ENCODE data around the gene ALOX15B.

The ALOX15B gene

DNA sequence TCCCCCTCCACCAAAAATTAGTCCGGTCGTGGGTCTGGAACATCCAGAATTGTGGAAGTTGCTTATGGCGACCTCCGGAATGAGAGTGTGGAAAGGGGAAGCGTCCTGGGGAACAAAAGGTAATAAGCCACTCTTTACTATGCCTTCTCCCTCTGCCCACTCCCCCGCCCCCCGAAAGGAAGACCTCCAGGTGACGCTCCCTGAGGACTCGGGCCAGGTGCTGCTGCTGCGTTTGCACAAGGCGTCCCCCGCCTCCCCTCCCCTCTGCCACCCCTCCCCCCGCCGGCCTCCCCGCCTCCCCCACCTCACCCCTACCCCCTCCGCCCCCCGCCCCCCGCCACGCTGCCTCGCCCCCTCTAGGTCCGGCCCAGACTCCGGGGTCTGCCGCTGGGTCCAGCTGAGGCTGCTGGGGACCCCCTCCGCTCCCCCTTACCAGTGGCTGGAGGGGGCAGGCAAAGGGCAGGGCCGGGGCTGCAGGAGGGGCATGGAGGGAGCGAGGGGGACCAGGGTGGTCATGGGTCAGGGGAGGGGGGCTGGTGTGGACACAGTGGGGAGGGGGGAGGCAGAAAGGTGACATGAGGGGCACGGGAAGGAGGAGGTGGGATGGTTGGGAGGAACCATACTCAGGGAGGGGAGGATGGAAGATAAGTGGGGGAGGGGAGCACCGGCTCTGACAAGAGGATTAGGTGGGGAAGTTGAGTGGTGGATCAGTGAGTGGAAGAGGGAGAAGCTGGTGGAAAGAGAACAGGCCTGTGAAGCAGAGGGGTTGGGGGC, 25.1 kb downstream of the ALOX15B start:
- no peak overlapping the region for H3K4me3 ChIP-seq (replicated peaks in 1 of 2; ENCODE audit: low read depth in 2 of 2, low read length in 2 of 2)
- no peak for DNase-seq (ENCODE audit: low read depth in 2 of 2)
- TF ChIP-seq, protein P1, sequence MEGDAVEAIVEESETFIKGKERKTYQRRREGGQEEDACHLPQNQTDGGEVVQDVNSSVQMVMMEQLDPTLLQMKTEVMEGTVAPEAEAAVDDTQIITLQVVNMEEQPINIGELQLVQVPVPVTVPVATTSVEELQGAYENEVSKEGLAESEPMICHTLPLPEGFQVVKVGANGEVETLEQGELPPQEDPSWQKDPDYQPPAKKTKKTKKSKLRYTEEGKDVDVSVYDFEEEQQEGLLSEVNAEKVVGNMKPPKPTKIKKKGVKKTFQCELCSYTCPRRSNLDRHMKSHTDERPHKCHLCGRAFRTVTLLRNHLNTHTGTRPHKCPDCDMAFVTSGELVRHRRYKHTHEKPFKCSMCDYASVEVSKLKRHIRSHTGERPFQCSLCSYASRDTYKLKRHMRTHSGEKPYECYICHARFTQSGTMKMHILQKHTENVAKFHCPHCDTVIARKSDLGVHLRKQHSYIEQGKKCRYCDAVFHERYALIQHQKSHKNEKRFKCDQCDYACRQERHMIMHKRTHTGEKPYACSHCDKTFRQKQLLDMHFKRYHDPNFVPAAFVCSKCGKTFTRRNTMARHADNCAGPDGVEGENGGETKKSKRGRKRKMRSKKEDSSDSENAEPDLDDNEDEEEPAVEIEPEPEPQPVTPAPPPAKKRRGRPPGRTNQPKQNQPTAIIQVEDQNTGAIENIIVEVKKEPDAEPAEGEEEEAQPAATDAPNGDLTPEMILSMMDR (IDR thresholded peaks at IDR 0.05; ENCODE audit: low read depth, low read length): no peak

- TF ChIP-seq, protein P1 (IDR thresholded peaks at IDR 0.05; ENCODE audit: low read depth, low read length): no peak
- no peak for DNase-seq (ENCODE audit: low read depth in 2 of 2)
- no peak overlapping the region for H3K4me3 ChIP-seq (replicated peaks in 1 of 2; ENCODE audit: low read depth in 2 of 2, low read length in 2 of 2)
Observed at GRCh38 chr17:8064561-8065019, 25.7 kb downstream of the ALOX15B start.

DNA sequence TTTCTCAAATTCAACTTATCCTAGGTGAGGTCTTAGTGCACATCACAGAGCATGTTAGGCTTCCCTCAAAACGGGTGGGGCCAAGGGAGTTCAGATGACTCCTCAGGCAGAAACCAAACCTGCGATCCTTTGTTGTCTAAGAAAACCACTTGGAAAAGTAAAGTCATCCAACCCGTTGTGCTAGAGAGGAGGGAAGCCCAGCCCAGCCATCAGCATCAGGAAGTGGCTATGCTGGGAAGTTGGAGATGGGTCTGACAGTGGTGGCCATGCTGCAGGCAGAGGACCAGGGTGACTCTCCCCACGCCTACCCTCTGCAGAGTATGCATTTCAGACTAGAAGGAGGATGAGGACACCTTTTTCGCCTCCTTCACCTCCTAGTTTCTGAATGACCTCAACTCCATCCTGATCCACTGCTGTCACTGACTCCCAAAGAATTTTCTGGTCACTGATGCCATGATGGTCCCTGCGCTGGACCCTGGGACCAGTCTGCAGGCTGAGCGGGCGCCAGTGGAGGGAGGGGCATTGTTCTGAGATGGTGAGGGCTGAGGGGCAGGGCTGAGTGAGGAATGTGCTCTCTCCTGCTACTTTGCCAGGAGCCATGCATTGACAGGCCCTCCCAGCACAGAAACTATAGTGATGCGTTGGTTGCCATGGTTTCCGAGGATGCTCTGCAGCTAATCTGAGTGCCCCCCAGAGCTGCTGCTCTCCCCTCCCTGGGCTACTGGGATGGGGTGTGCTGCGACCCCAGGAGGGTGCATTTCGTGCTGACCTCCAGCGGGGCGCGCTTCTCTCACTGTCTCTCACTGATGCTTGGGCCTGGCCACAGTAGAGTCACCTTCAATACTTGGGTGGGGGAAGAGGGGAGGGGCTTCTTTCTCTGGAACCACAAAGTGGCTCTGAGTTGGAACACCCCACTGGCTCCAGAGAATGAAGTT, 28.2 kb downstream of the ALOX15B start:
- no peak overlapping the region for H3K4me3 ChIP-seq (replicated peaks in 1 of 2; ENCODE audit: low read depth in 2 of 2, low read length in 2 of 2)
- TF ChIP-seq, protein P1 (IDR thresholded peaks at IDR 0.05; ENCODE audit: low read depth, low read length): no peak
- DNase-seq (ENCODE audit: low read depth in 2 of 2): no peak

- DNase-seq (ENCODE audit: low read depth in 2 of 2): no peak
- H3K4me3 ChIP-seq (replicated peaks in 1 of 2; ENCODE audit: low read depth in 2 of 2, low read length in 2 of 2): no peak overlapping the region
- TF ChIP-seq, protein P1 (IDR thresholded peaks at IDR 0.05; ENCODE audit: low read depth, low read length): no peak
Observed at GRCh38 chr17:8067806-8068205, 28.9 kb downstream of the ALOX15B start.

- H3K4me3 ChIP-seq (replicated peaks in 1 of 2; ENCODE audit: low read depth in 2 of 2, low read length in 2 of 2): no peak overlapping the region
- TF ChIP-seq, protein P1 (IDR thresholded peaks at IDR 0.05; ENCODE audit: low read depth, low read length): no peak
- peak in 1 of 2 donors; percentile 28 for DNase-seq (ENCODE audit: low read depth in 2 of 2)
Observed at GRCh38 chr17:8068736-8069586, 30.1 kb downstream of the ALOX15B start.

DNA sequence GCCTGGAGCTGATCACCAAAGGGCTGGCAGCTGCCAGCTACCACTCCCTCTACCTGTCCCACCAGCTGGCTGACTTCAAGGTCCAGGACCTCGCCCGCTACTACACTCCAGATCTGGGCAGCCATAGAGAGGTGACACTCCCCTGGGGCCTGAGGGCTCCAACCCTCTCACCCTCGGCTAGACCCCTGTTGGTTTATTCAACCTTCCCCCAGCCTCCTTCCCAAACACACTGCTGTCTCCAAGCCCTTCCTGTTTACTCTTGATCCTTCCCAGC, 30.7 kb downstream of the ALOX15B start:
- no peak for DNase-seq (ENCODE audit: low read depth in 2 of 2)
- TF ChIP-seq, protein P1 (IDR thresholded peaks at IDR 0.05; ENCODE audit: low read depth, low read length): no peak
- no peak overlapping the region for H3K4me3 ChIP-seq (replicated peaks in 1 of 2; ENCODE audit: low read depth in 2 of 2, low read length in 2 of 2)

Measured in cardiac fibroblast (primary cell).